ENCODE results near the gene VPS51. TPM values are rescaled to one million over a fixed set of nuclear protein-coding genes. Genes with fewer than 3 reads are reported as not detected.

VPS51 gene
- total RNA-seq, 1 donor from 2014 or later = 41.4 TPM

GRCh38 chr11:65102142-65103095, 6.4 kb downstream of the VPS51 start:
- Histone ChIP-seq H3K79me2 (ENCODE audit: insufficient read depth, low read length) (peaks cover 47% of the 10 kb centered on the region), H3K9me3 (ENCODE audit: insufficient read depth, low read depth, low read length) (no peaks in the 10 kb centered on the region), H2AFZ (ENCODE audit: low read depth, low read length) (no peak overlapping the region), H3K4me2 (ENCODE audit: low read length) (peak overlapping the region; percentile 42), H3K9ac (ENCODE audit: low read length) (no peak overlapping the region), H3K4me3 (ENCODE audit: insufficient read depth, low read depth, low read length) (no peak overlapping the region), H3K36me3 (ENCODE audit: insufficient read depth, low read length) (no peaks in the 10 kb centered on the region), H4K20me1 (ENCODE audit: insufficient read depth, low read length) (peaks cover 61% of the 10 kb centered on the region), H3K4me1 (ENCODE audit: insufficient read depth, low read length) (peaks cover 15% of the 10 kb centered on the region), H3K27ac (ENCODE audit: low read depth, low read length) (no peak overlapping the region), H3K27me3 (ENCODE audit: insufficient read depth, low read length) (no peaks in the 10 kb centered on the region)
- peaks cover 13% of the 10 kb centered on the region for H3K4me1 Mint-ChIP-seq (ENCODE audit: low read depth, unreplicated experiment)
- no peaks in the 10 kb centered on the region for H3K27me3 Mint-ChIP-seq (ENCODE audit: low read depth, unreplicated experiment)
- no peak for DNase-seq (ENCODE audit: low read depth)
- peaks cover 4% of the 10 kb centered on the region for H3K36me3 Mint-ChIP-seq (ENCODE audit: low read depth, unreplicated experiment)
- TF ChIP-seq CTCF (IDR thresholded peaks at IDR 0.05; ENCODE audit: insufficient read depth, low read depth, low read length) (no peak), EZH2 (IDR thresholded peaks at IDR 0.05; ENCODE audit: insufficient read depth, low read length) (no peak)
- no peak for FAIRE-seq
- H3K27ac Mint-ChIP-seq (ENCODE audit: unreplicated experiment) = no peak overlapping the region
- no peak overlapping the region for H3K4me3 Mint-ChIP-seq (ENCODE audit: unreplicated experiment)
- H3K9me3 Mint-ChIP-seq (ENCODE audit: unreplicated experiment) = no peaks in the 10 kb centered on the region

- Mint-ChIP-seq H3K4me3 (ENCODE audit: unreplicated experiment) (peak overlapping the region; percentile 21), H3K36me3 (ENCODE audit: low read depth, unreplicated experiment) (peaks cover 4% of the 10 kb centered on the region), H3K27me3 (ENCODE audit: low read depth, unreplicated experiment) (no peaks in the 10 kb centered on the region), H3K27ac (ENCODE audit: unreplicated experiment) (peak overlapping the region; percentile 18), H3K9me3 (ENCODE audit: unreplicated experiment) (no peaks in the 10 kb centered on the region), H3K4me1 (ENCODE audit: low read depth, unreplicated experiment) (peaks cover 13% of the 10 kb centered on the region)
- Histone ChIP-seq H3K9ac (ENCODE audit: low read length) (no peak overlapping the region), H3K4me3 (ENCODE audit: insufficient read depth, low read depth, low read length) (no peak overlapping the region), H3K4me1 (ENCODE audit: insufficient read depth, low read length) (peaks cover 15% of the 10 kb centered on the region), H3K9me3 (ENCODE audit: insufficient read depth, low read depth, low read length) (no peaks in the 10 kb centered on the region), H3K79me2 (ENCODE audit: insufficient read depth, low read length) (peaks cover 38% of the 10 kb centered on the region), H2AFZ (ENCODE audit: low read depth, low read length) (no peak overlapping the region), H3K27me3 (ENCODE audit: insufficient read depth, low read length) (no peaks in the 10 kb centered on the region), H3K4me2 (ENCODE audit: low read length) (no peak overlapping the region), H4K20me1 (ENCODE audit: insufficient read depth, low read length) (peaks cover 56% of the 10 kb centered on the region), H3K36me3 (ENCODE audit: insufficient read depth, low read length) (no peaks in the 10 kb centered on the region), H3K27ac (ENCODE audit: low read depth, low read length) (no peak overlapping the region)
- FAIRE-seq (no peak), DNase-seq (ENCODE audit: low read depth) (no peak)
- TF ChIP-seq EZH2 (IDR thresholded peaks at IDR 0.05; ENCODE audit: insufficient read depth, low read length) = no peak
- TF ChIP-seq CTCF (IDR thresholded peaks at IDR 0.05; ENCODE audit: insufficient read depth, low read depth, low read length) = no peak
Observed at GRCh38 chr11:65103476-65103875, 7.5 kb downstream of the VPS51 start.

- H3K9me3 ChIP-seq (ENCODE audit: insufficient read depth, low read depth, low read length) = no peaks in the 10 kb centered on the region
- no peak overlapping the region for H3K27ac ChIP-seq (ENCODE audit: low read depth, low read length)
- Mint-ChIP-seq H3K27ac (ENCODE audit: unreplicated experiment) (no peak overlapping the region), H3K4me1 (ENCODE audit: low read depth, unreplicated experiment) (peaks cover 13% of the 10 kb centered on the region), H3K9me3 (ENCODE audit: unreplicated experiment) (no peaks in the 10 kb centered on the region), H3K27me3 (ENCODE audit: low read depth, unreplicated experiment) (no peaks in the 10 kb centered on the region), H3K36me3 (ENCODE audit: low read depth, unreplicated experiment) (peaks cover 5% of the 10 kb centered on the region), H3K4me3 (ENCODE audit: unreplicated experiment) (peak overlapping the region; percentile 2)
- H4K20me1 ChIP-seq (ENCODE audit: insufficient read depth, low read length) = peaks cover 48% of the 10 kb centered on the region
- no peak overlapping the region for H3K4me3 ChIP-seq (ENCODE audit: insufficient read depth, low read depth, low read length)
- TF ChIP-seq EZH2 (IDR thresholded peaks at IDR 0.05; ENCODE audit: insufficient read depth, low read length) (no peak), CTCF (IDR thresholded peaks at IDR 0.05; ENCODE audit: insufficient read depth, low read depth, low read length) (no peak)
- peaks cover 27% of the 10 kb centered on the region for H3K79me2 ChIP-seq (ENCODE audit: insufficient read depth, low read length)
- H3K4me1 ChIP-seq (ENCODE audit: insufficient read depth, low read length) = peaks cover 15% of the 10 kb centered on the region
- no peaks in the 10 kb centered on the region for H3K36me3 ChIP-seq (ENCODE audit: insufficient read depth, low read length)
- H3K9ac ChIP-seq (ENCODE audit: low read length) = no peak overlapping the region
- no peaks in the 10 kb centered on the region for H3K27me3 ChIP-seq (ENCODE audit: insufficient read depth, low read length)
- no peak overlapping the region for H3K4me2 ChIP-seq (ENCODE audit: low read length)
- FAIRE-seq = no peak
- no peak for DNase-seq (ENCODE audit: low read depth)
- H2AFZ ChIP-seq (ENCODE audit: low read depth, low read length) = no peak overlapping the region
Observed at GRCh38 chr11:65104628-65105027, 8.6 kb downstream of the VPS51 start.
